Trophoblast cell (in vitro differentiated cells and primary cell): ENCODE measurements around the gene TJP2.

Source experiments
- DNase-seq, 2 donors: peaks; one replicate each; pipeline ENCODE4 v3.0.0-alpha.2; 2016
- H2AFZ ChIP-seq: 2 replicates; pipeline ENCODE4 v1.6.1; 2013; ENCODE audit warnings: low read length, moderate library complexity, mild to moderate bottlenecking; ENCODE audit not compliant: insufficient read depth, poor library complexity
- H2AK5ac ChIP-seq: 2 replicates; pipeline ENCODE4 v1.6.1; 2013; ENCODE audit warnings: mild to moderate bottlenecking, low read length
- H2BK120ac ChIP-seq: 2 replicates; pipeline ENCODE4 v1.6.1; 2013; ENCODE audit warnings: low read length, mild to moderate bottlenecking, moderate library complexity; ENCODE audit not compliant: insufficient read depth, poor library complexity
- H2BK12ac ChIP-seq: 2 replicates; pipeline ENCODE4 v1.6.1; 2013; ENCODE audit warnings: mild to moderate bottlenecking, low read length, moderate library complexity
- H2BK5ac ChIP-seq: 2 replicates; pipeline ENCODE4 v1.6.1; 2013; ENCODE audit warnings: low read length, low read depth, moderate library complexity, mild to moderate bottlenecking; ENCODE audit not compliant: poor library complexity
- H3K14ac ChIP-seq: 2 replicates; pipeline ENCODE4 v1.6.1; 2013; ENCODE audit warnings: mild to moderate bottlenecking, low read length
- H3K18ac ChIP-seq: 2 replicates; pipeline ENCODE4 v1.6.1; 2013; ENCODE audit warnings: mild to moderate bottlenecking, low read length
- H3K23ac ChIP-seq: 2 replicates; pipeline ENCODE4 v1.6.1; 2013; ENCODE audit warnings: low read length
- H3K27ac ChIP-seq: 2 replicates; pipeline ENCODE4 v1.5.1; 2013; ENCODE audit warnings: low read depth, mild to moderate bottlenecking, inconsistent platforms, low read length, moderate library complexity
- H3K27me3 ChIP-seq: 2 replicates; pipeline ENCODE4 v1.6.1; 2013; ENCODE audit warnings: inconsistent platforms, mild to moderate bottlenecking, low read length, moderate library complexity; ENCODE audit not compliant: insufficient read depth
- H3K36me3 ChIP-seq, 2 experiments: 1 replicate in 1 of 2; 2 replicates in 1 of 2; pipeline ENCODE4 v1.6.1; 2013; ENCODE audit warnings: low read length in 2 of 2, mild to moderate bottlenecking in 2 of 2, moderate library complexity in 1 of 2; ENCODE audit not compliant: insufficient read depth in 2 of 2, control insufficient read depth in 1 of 2
- H3K4ac ChIP-seq: 2 replicates; pipeline ENCODE4 v1.6.1; 2013; ENCODE audit warnings: low read depth, mild to moderate bottlenecking, low read length, moderate library complexity
- H3K4me1 ChIP-seq, 2 experiments: 1 replicate in 1 of 2; 2 replicates in 1 of 2; pipeline ENCODE4 v1.6.1; 2013; ENCODE audit warnings: low read length in 2 of 2, mild to moderate bottlenecking in 2 of 2, moderate library complexity in 1 of 2; ENCODE audit not compliant: insufficient read depth in 2 of 2, control insufficient read depth in 1 of 2
- H3K4me2 ChIP-seq: 2 replicates; pipeline ENCODE4 v1.6.1; 2013; ENCODE audit warnings: inconsistent platforms, mild to moderate bottlenecking, low read length, moderate library complexity
- H3K4me3 ChIP-seq: 2 replicates; pipeline ENCODE4 v1.5.1; 2013; ENCODE audit warnings: mild to moderate bottlenecking, low read depth, low read length, inconsistent platforms
- H3K79me1 ChIP-seq: one replicate; pipeline ENCODE4 v1.6.1; 2013; ENCODE audit warnings: low read length
- H3K79me2 ChIP-seq: 2 replicates; pipeline ENCODE4 v1.6.1; 2013; ENCODE audit warnings: low read length, mild to moderate bottlenecking; ENCODE audit not compliant: control insufficient read depth, insufficient read depth, poor library complexity
- H3K9ac ChIP-seq: 2 replicates; pipeline ENCODE4 v1.6.1; 2013; ENCODE audit warnings: mild to moderate bottlenecking, low read length
- H3K9me3 ChIP-seq: 2 replicates; pipeline ENCODE4 v1.6.1; 2013; ENCODE audit warnings: low read depth, mild to moderate bottlenecking, control low read depth, inconsistent platforms, low read length; ENCODE audit not compliant: insufficient read depth
- H4K12ac ChIP-seq: 2 replicates; pipeline ENCODE4 v1.6.1; 2013; ENCODE audit warnings: low read depth, mild to moderate bottlenecking, low read length, moderate library complexity
- H4K8ac ChIP-seq: 2 replicates; pipeline ENCODE4 v1.6.1; 2013; ENCODE audit warnings: low read depth, mild to moderate bottlenecking, low read length, moderate library complexity
- H4K91ac ChIP-seq: one replicate; pipeline ENCODE4 v1.6.1; 2013; ENCODE audit warnings: low read depth, mild to moderate bottlenecking, low read length, moderate library complexity
- WGBS: extraction: QIAGEN DNeasy Blood & Tissue Kit; methylation state at CpG from one replicate; pipeline ENCODE4 v1.1.7; 2013; ENCODE audit warnings: missing lambda C conversion rate; ENCODE audit not compliant: insufficient read length, insufficient coverage; ENCODE audit errors: extremely low coverage; 5-methylcytosine and 5-hydroxymethylcytosine counted together

TJP2 gene

DNA sequence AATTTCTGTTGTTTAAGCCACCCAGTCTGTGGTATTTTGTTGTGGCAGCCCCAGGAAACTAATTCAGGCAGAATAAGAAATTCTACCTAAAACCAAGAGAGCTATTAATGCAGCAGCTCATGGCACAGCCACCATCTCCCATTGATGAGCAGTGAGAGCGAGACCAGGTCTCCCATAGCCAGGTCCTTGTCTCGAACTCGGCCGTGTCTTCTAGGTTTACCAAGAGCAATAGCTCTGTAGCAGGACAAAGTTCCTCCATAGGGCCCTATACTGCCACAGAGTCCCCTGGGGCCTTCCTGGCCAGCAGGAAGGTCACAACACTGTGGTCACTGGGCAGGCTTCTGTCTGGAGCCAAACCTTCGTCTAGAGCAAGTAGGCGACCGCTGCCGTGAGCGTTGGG is 34.5 kb upstream of the TJP2 start:
- Histone ChIP-seq H2BK5ac (no peak overlapping the region), H2BK12ac (no peak overlapping the region), H3K27ac (no peak overlapping the region), H3K4ac (no peak overlapping the region), H4K8ac (peak overlapping the region; percentile 52), H3K4me2 (no peak overlapping the region), H3K27me3 (no peaks in the 10 kb centered on the region), H3K23ac (no peak overlapping the region), H3K4me3 (no peak overlapping the region), H3K36me3 (peaks cover 0 to 5% of the 10 kb centered on the region in 2 experiments), H3K4me1 (peaks cover 2 to 5% of the 10 kb centered on the region in 2 experiments), H2AFZ (no peak overlapping the region), H3K9me3 (no peaks in the 10 kb centered on the region), H3K18ac (no peak overlapping the region), H3K79me1 (peaks cover 3% of the 10 kb centered on the region), H3K14ac (no peak overlapping the region), H4K12ac (no peak overlapping the region), H2AK5ac (peak overlapping the region; percentile 24), H2BK120ac (no peak overlapping the region), H4K91ac (no peak overlapping the region), H3K9ac (no peak overlapping the region), H3K79me2 (peaks cover 12% of the 10 kb centered on the region)
- peak in 1 of 2 donors; percentile 0 for DNase-seq
- WGBS: no CpG with 5 or more reads among the region's 9 CpGs

GRCh38 chr9:69140123-69140735 is 33.8 kb upstream of the TJP2 start:
- no peak overlapping the region for H3K18ac ChIP-seq
- no peaks in the 10 kb centered on the region for H3K27me3 ChIP-seq
- H3K27ac ChIP-seq: no peak overlapping the region
- H4K12ac ChIP-seq: no peak overlapping the region
- WGBS: no CpG with 5 or more reads among the region's 5 CpGs
- H2BK120ac ChIP-seq: no peak overlapping the region
- H3K14ac ChIP-seq: no peak overlapping the region
- H2BK12ac ChIP-seq: no peak overlapping the region
- no peak overlapping the region for H3K9ac ChIP-seq
- H3K4ac ChIP-seq: no peak overlapping the region
- peaks cover 0 to 5% of the 10 kb centered on the region in 2 experiments for H3K36me3 ChIP-seq
- DNase-seq: peak in 1 of 2 donors; percentile 0
- H4K91ac ChIP-seq: no peak overlapping the region
- no peak overlapping the region for H2AFZ ChIP-seq
- no peak overlapping the region for H2BK5ac ChIP-seq
- no peak overlapping the region for H3K4me3 ChIP-seq
- H3K79me2 ChIP-seq: peaks cover 11% of the 10 kb centered on the region
- no peaks in the 10 kb centered on the region for H3K9me3 ChIP-seq
- H3K23ac ChIP-seq: no peak overlapping the region
- H3K4me1 ChIP-seq: peaks cover 2 to 4% of the 10 kb centered on the region in 2 experiments
- H2AK5ac ChIP-seq: no peak overlapping the region
- H3K79me1 ChIP-seq: peaks cover 3% of the 10 kb centered on the region
- no peak overlapping the region for H4K8ac ChIP-seq
- no peak overlapping the region for H3K4me2 ChIP-seq

DNA sequence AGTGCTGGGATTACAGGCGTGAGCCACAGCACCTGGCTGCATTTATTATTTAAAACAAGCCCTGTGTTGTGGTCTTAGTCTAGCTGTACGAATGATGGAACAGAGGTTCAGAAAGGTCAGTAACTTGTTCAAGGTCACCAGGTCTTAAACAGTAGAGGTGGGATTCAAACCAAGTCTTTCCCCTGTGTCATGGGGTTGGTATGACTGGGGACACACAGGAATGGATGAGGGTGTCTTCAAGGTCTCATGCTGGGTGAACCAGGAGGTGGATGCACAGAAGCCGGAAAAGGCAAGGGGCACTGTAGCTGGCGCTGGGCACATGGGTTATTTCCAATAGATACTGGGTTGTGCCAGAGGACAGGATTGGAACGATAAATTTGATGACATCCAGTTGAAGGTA is 32.2 kb upstream of the TJP2 start:
- Histone ChIP-seq H4K91ac (no peak overlapping the region), H3K14ac (no peak overlapping the region), H3K18ac (no peak overlapping the region), H3K4me2 (no peak overlapping the region), H3K23ac (no peak overlapping the region), H3K9ac (no peak overlapping the region), H4K8ac (no peak overlapping the region), H3K4ac (peak overlapping the region; percentile 13), H3K36me3 (peaks cover 0 to 5% of the 10 kb centered on the region in 2 experiments), H2BK5ac (no peak overlapping the region), H2AFZ (no peak overlapping the region), H2BK120ac (no peak overlapping the region), H3K4me3 (no peak overlapping the region), H3K79me2 (peaks cover 11% of the 10 kb centered on the region), H3K27ac (no peak overlapping the region), H4K12ac (no peak overlapping the region), H3K79me1 (peaks cover 3% of the 10 kb centered on the region), H2AK5ac (no peak overlapping the region), H2BK12ac (no peak overlapping the region), H3K9me3 (no peaks in the 10 kb centered on the region), H3K27me3 (no peaks in the 10 kb centered on the region), H3K4me1 (peaks cover 1 to 2% of the 10 kb centered on the region in 2 experiments)
- DNase-seq: no peak
- no CpG with 5 or more reads among the region's 5 CpGs for WGBS

GRCh38 chr9:69143291-69143690 is 30.8 kb upstream of the TJP2 start:
- no peak overlapping the region for H3K4me3 ChIP-seq
- H2AFZ ChIP-seq: no peak overlapping the region
- no peak overlapping the region for H2AK5ac ChIP-seq
- no peak for DNase-seq
- H3K4me1 ChIP-seq: peaks cover 2% of the 10 kb centered on the region in 2 experiments
- H3K79me1 ChIP-seq: peaks cover 3% of the 10 kb centered on the region
- no peak overlapping the region for H4K91ac ChIP-seq
- H2BK5ac ChIP-seq: no peak overlapping the region
- WGBS: no CpG with 5 or more reads among the region's 1 CpG
- H4K12ac ChIP-seq: no peak overlapping the region
- no peak overlapping the region for H3K14ac ChIP-seq
- no peak overlapping the region for H4K8ac ChIP-seq
- no peak overlapping the region for H3K23ac ChIP-seq
- H3K4me2 ChIP-seq: no peak overlapping the region
- H3K9me3 ChIP-seq: no peaks in the 10 kb centered on the region
- no peak overlapping the region for H3K4ac ChIP-seq
- H3K27ac ChIP-seq: no peak overlapping the region
- H3K18ac ChIP-seq: no peak overlapping the region
- H3K36me3 ChIP-seq: peaks cover 0 to 2% of the 10 kb centered on the region in 2 experiments
- peaks cover 10% of the 10 kb centered on the region for H3K79me2 ChIP-seq
- H3K9ac ChIP-seq: no peak overlapping the region
- no peak overlapping the region for H2BK120ac ChIP-seq
- H2BK12ac ChIP-seq: no peak overlapping the region
- H3K27me3 ChIP-seq: no peaks in the 10 kb centered on the region
